Metanephros (tissue), 2 donors: ENCODE measurements around the gene HLA-G. TPM values are rescaled to one million over a fixed set of nuclear protein-coding genes. Genes with fewer than 3 reads are reported as not detected.

Source experiments
- small RNA-seq: library from RNA; depleted of rRNA; stranded (forward); fragments of <200 nt; gene quantifications from one replicate; pipeline ENCODE3, GENCODE V24; 2014; ENCODE audit warnings: low replicate concordance
- total RNA-seq: library from RNA; depleted of rRNA; stranded (reverse); fragments of >200 nt; gene quantifications from one replicate; pipeline ENCODE4 v1.2.3, GENCODE V29; 2014

Gene HLA-G
- not detected for total RNA-seq

GRCh38 chr6:29827579-29828470 is at the start of gene HLA-G:
TSS of gene HLA-G (plus strand) at chr6:29827825. CDS start at chr6:29827845, 20 bp downstream.

Small RNA genes lying within 50 kb of the gene (small RNA-seq; reads per million reads assigned to genes)
- not detected for gene MICG

Other genes starting within 250 kb of the HLA-G start
- gene OR2H2, start 242.7 kb upstream of the HLA-G start, total RNA-seq = not detected
- 45.4 TPM for gene GABBR1, start 194.6 kb upstream of the HLA-G start, total RNA-seq
- gene MOG, start 170.7 kb upstream of the HLA-G start, total RNA-seq = not detected
- not detected for gene ZFP57, start 146.7 kb upstream of the HLA-G start, total RNA-seq
- 31.5 TPM for gene HLA-F, start 104.4 kb upstream of the HLA-G start, total RNA-seq
- gene HLA-A, start 114.7 kb downstream of the HLA-G start, total RNA-seq = 233 TPM
- gene POLR1H, start 233.4 kb downstream of the HLA-G start, total RNA-seq = 36.4 TPM
- gene PPP1R11, start 239.4 kb downstream of the HLA-G start, total RNA-seq = 17.8 TPM
- gene RNF39, start 247.9 kb downstream of the HLA-G start, total RNA-seq = not detected